Lower leg skin (tissue), 4 donors: ENCODE measurements around the gene ANO1. TPM values are rescaled to one million over a fixed set of nuclear protein-coding genes. Genes with fewer than 3 reads are reported as not detected.

ENCODE experiments used
- DNase-seq, 2 donors: peaks; one replicate each; pipeline ENCODE4 v3.0.0-alpha.2; 2019; ENCODE audit warnings: low spot score in 2 of 2
- H3K4me3 ChIP-seq: fragments of 200-600 bp; sonication (generic); 2 replicates; pipeline ENCODE4 v1.5.1; 2017; ENCODE audit warnings: mild to moderate bottlenecking, low read depth; ENCODE audit not compliant: poor library complexity, severe bottlenecking
- POLR2A ChIP-seq, 2 donors: fragments of 450-650 bp; IDR thresholded peaks; one replicate each; pipeline ENCODE4 v1.6.1; 2016 to 2017; ENCODE audit warnings: antibody characterized with exemption in 2 of 2, mild to moderate bottlenecking in 1 of 2, moderate library complexity in 1 of 2
- whole genome bisulfite sequencing, 2 donors: methylation state at CpG; one replicate each; pipeline ENCODE4 v1.1.5; 2018; 5-methylcytosine and 5-hydroxymethylcytosine counted together
- intact Hi-C: fragments of 100-400 bp; cut with DNase I; formaldehyde crosslinking; loops from one replicate; pipeline ENCODE4 v1.15.0; 2023; ENCODE audit warnings: low total_unique reads
- total RNA-seq, 4 donors: library from RNA; depleted of rRNA; stranded (reverse); fragments of >200 nt; gene quantifications; one replicate each; pipeline ENCODE4 v1.1.0, GENCODE V29; 2016
- TF ChIP-seq, protein P1 (sequence below), 3 donors: fragments of 450-650 bp; IDR thresholded peaks; one replicate each; pipeline ENCODE4 v1.5.1; 2016; ENCODE audit warnings: antibody characterized with exemption in 3 of 3, mild to moderate bottlenecking in 3 of 3, moderate library complexity in 2 of 3

The ANO1 gene
- total RNA-seq, 4 donors from 2014 or later: 55.1 to 106 (median 76.8) TPM

DNA sequence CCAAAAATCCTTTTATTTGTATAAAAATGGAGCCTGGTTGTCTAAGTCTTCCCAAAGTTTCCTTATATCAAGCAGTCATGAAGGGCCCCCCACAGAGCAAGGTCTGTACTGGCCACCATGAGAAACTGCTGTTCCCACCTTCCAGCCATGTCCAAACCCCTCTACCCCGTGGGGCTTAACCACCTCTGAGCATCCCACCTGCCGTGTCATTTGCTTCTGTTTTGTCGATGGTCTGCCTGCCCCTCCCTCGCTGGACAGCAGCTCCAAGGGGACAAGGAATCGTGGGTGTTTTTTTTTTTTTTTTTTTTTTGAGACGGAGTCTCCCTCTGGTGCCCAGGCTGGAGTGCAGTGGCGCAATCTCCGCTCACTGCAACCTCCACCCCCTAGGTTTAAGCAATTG lies 11.1 kb upstream of the ANO1 start:
- intact Hi-C loops: no loop called here
- 88 to 92% methylated on average over 8 of the region's 8 CpGs for WGBS, 2 donors
- no peak for TF ChIP-seq POLR2A (IDR thresholded peaks at IDR 0.05)
- no peak overlapping the region for H3K4me3 ChIP-seq
- peak in 1 of 2 donors; percentile 39 for DNase-seq

DNA sequence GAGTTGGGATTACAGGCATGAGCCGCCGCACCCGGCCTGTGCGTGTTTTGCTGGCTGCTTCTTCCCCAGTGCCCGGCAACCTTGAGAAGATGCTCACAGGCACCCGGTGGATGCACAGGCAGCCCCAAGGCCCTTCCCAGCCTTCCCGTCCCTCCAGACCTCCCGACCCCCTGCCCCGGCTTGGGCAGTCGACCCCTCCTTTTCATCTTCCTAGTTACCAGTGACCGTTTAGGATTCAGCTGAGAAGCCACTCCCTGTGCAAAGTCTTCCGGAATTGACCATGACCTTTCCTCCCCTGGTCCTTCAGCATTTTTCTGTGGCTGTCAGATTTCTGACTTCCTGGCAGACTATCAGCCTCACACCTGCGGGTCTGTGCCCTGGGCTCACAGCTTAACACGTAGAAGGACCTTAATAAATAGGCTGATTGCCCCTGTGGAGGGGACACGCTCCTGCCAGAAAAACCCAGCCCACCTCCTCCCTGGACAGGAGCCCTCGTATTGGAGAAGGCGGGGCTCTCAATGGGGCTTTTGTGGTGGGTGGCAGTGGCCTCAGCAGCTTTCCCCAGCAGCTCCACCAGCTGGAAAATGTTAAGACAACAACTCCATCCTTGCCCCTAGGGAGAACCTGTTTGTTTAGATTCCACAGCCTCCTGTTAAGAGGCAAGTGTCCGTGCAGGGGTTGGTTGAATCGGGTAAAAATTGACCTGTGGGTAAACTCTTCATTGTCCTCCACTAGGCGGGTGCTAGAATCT lies 10.4 kb upstream of the ANO1 start:
- 53 to 55% methylated on average over 20 of the region's 20 CpGs for WGBS, 2 donors
- no peak for TF ChIP-seq POLR2A (IDR thresholded peaks at IDR 0.05)
- TF ChIP-seq, protein P1, sequence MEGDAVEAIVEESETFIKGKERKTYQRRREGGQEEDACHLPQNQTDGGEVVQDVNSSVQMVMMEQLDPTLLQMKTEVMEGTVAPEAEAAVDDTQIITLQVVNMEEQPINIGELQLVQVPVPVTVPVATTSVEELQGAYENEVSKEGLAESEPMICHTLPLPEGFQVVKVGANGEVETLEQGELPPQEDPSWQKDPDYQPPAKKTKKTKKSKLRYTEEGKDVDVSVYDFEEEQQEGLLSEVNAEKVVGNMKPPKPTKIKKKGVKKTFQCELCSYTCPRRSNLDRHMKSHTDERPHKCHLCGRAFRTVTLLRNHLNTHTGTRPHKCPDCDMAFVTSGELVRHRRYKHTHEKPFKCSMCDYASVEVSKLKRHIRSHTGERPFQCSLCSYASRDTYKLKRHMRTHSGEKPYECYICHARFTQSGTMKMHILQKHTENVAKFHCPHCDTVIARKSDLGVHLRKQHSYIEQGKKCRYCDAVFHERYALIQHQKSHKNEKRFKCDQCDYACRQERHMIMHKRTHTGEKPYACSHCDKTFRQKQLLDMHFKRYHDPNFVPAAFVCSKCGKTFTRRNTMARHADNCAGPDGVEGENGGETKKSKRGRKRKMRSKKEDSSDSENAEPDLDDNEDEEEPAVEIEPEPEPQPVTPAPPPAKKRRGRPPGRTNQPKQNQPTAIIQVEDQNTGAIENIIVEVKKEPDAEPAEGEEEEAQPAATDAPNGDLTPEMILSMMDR (IDR thresholded peaks at IDR 0.05): no peak
- peak in 1 of 2 donors; percentile 78 for DNase-seq
- no peak overlapping the region for H3K4me3 ChIP-seq
- intact Hi-C loops: no loop called here

DNA sequence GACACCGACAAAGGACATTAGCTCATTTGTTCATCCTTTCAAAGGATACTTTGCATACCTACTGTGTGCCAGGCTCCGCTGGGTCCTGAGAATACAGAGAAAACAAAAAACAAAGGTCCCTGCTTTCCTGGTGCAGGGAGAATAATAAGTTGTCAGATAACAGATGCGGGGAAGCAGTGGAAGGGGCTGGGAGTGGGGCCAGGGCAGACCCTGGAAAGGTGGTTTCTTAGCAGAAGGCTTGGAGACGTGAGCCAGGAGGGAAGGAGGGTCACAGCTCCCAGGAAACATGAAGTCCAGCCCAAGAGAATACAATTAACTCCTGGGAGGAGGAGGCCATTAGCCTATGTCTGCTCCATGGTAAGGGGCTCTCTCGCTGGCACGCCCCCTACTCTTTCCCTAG lies 9.8 kb upstream of the ANO1 start:
- TF ChIP-seq, protein P1 (IDR thresholded peaks at IDR 0.05): no peak
- no peak for TF ChIP-seq POLR2A (IDR thresholded peaks at IDR 0.05)
- DNase-seq: peak in 1 of 2 donors; percentile 59
- intact Hi-C loops: no loop called here
- 70% methylated on average over 6 of the region's 6 CpGs for WGBS, 2 donors
- H3K4me3 ChIP-seq: no peak overlapping the region

DNA sequence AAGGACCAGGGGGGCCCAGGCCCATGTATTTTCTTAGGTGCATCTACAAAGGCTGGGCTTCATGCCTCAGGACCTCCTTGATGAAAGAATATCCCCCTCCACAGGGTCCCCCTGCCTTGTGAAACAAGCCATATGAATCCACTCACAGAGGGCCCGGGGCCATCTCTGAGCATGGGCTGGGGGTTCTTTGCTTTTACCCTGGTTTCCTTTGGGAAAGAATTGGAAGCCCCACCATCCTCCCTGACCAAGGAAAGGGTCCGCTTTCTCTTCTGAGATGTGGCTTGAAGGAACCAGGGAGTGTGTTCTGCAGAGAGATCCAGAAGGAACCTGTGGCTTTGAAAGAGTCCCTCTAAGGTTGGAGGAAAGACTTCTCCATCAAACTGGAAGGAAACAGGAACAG lies 9.2 kb upstream of the ANO1 start:
- intact Hi-C loops: no loop called here
- 91 to 97% methylated on average over 2 of the region's 2 CpGs for WGBS, 2 donors
- H3K4me3 ChIP-seq: no peak overlapping the region
- no peak for TF ChIP-seq POLR2A (IDR thresholded peaks at IDR 0.05)
- TF ChIP-seq, protein P1 (IDR thresholded peaks at IDR 0.05): no peak
- peak in 1 of 2 donors; percentile 67 for DNase-seq

DNA sequence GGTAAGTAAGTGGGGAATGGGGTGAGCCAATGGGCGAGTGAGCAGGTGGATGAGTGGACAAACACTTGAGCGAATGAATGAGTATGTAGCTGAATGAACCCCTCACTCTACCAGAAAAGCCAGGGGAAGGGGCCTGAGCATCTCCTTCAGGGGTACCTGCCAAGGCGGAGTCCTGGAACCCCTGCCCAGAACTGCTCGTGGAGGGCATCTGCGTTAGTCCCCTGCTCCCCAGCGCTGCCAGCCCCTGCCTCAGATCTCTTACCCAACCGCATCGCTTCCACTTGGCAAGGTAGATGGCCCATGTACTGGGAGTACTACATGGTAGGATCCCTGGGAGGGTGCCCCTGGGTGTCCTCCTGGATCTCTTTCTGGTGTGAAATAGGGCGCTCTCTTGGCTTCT lies 7.4 kb upstream of the ANO1 start:
- TF ChIP-seq POLR2A (IDR thresholded peaks at IDR 0.05): no peak
- H3K4me3 ChIP-seq: no peak overlapping the region
- intact Hi-C loops: no loop called here
- DNase-seq: peak in 1 of 2 donors; percentile 60
- WGBS, 2 donors: 97 to 98% methylated on average over 9 of the region's 9 CpGs

DNA sequence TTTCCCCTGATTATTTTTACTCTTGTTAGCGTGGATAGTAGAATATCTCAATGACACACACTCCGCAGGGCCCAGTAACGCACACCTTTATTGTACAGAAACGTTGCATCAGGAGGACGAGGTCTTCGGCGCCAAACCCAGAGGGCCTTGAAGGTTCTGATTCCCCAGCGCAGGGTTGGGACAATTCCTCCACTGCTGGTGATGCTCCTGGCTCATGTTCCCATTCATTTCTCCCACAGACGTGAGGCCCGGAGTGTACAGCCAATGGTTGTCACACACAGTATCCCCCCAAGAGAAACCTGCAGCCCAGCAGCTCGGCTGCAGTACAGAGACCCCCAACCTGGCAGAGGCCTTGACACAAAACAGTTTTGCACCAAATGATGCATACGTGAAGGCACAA lies 6.1 kb upstream of the ANO1 start:
- TF ChIP-seq POLR2A (IDR thresholded peaks at IDR 0.05): no peak
- TF ChIP-seq, protein P1 (IDR thresholded peaks at IDR 0.05): no peak
- peak in 1 of 2 donors; percentile 70 for DNase-seq
- H3K4me3 ChIP-seq: no peak overlapping the region
- WGBS, 2 donors: 89 to 92% methylated on average over 12 of the region's 12 CpGs
- intact Hi-C loops: no loop called here

DNA sequence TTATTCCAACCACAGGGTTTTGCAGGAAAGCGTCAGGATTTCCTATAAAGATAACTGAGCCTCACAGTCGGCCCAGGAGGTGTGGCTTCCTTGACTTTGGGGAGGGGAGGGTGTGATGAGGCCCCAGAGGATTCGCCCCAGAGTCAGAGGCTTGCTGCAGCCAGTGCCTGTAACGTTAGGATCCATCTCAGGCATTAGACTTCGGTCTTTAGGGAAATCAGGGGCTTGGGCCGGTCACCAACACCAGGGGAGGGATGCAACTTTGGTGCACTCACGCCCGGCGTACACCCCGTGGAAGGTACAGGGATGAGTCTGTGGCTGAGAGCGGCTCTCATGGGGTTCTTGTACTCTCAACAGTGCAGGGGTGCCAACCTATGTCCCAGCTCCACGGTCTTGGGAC lies 5.7 kb upstream of the ANO1 start:
- no peak for TF ChIP-seq POLR2A (IDR thresholded peaks at IDR 0.05)
- TF ChIP-seq, protein P1 (IDR thresholded peaks at IDR 0.05): no peak
- no peak overlapping the region for H3K4me3 ChIP-seq
- intact Hi-C loops: no loop called here
- peak in 1 of 2 donors; percentile 53 for DNase-seq
- WGBS, 2 donors: 73 to 74% methylated on average over 12 of the region's 12 CpGs
